ENCODE data around the gene MYL12A. TPM values are rescaled to one million over a fixed set of nuclear protein-coding genes. Genes with fewer than 3 reads are reported as not detected.

Gene MYL12A
- total and polyA plus RNA-seq, 2 experiments from 2014 or later: 789 to 1,649 TPM

GRCh38 chr18:3279201-3280185 is 31.9 kb downstream of the MYL12A start:
- peaks cover 30% of the 10 kb centered on the region for H3F3A ChIP-seq (ENCODE audit: insufficient read depth)
- H3K4me2 ChIP-seq (ENCODE audit: unreplicated experiment): no peak overlapping the region
- peaks cover 48% of the 10 kb centered on the region for H3K36me3 ChIP-seq (ENCODE audit: low read depth)
- WGBS, 2 experiments (ENCODE audit: low coverage in 1 of 2, low lambda C conversion rate in 2 of 2, missing lambda C conversion rate in 2 of 2): 16 to 20% methylated on average over 13 to 14 of the region's 14 CpGs
- H3K79me2 ChIP-seq (ENCODE audit: insufficient read depth): peaks cover 51% of the 10 kb centered on the region
- H3K9me2 ChIP-seq (ENCODE audit: insufficient read depth): no peaks in the 10 kb centered on the region
- no peak for DNase-seq
- H2AFZ ChIP-seq: no peak overlapping the region
- H3K9ac ChIP-seq: 0 out of 2 replicates have a peak overlapping the region, but pooled peaks have one; percentile 19
- H3K4me1 ChIP-seq (ENCODE audit: insufficient read depth): peaks cover 6% of the 10 kb centered on the region
- no peaks in the 10 kb centered on the region for H3K27me3 ChIP-seq (replicated peaks; ENCODE audit: insufficient read depth)
- TF ChIP-seq EZH2 (IDR thresholded peaks at IDR 0.05; ENCODE audit: insufficient read depth, poor library complexity, severe bottlenecking): no peak
- no peak overlapping the region for H3K27ac ChIP-seq
- in situ Hi-C loops (cut with MboI): loop anchor here (5.0 to 25.0 kb wide), 4 partner anchors 305 to 708 kb away; no protein-coding TSS in a partner anchor
- no peaks in the 10 kb centered on the region for H4K20me1 ChIP-seq (ENCODE audit: insufficient read depth)
- no peaks in the 10 kb centered on the region for H3K9me3 ChIP-seq (ENCODE audit: low read depth)
- no peak overlapping the region for H3K4me3 ChIP-seq

- Histone ChIP-seq H3K4me2 (ENCODE audit: unreplicated experiment) (no peak overlapping the region), H3K9me3 (ENCODE audit: low read depth) (no peaks in the 10 kb centered on the region), H3K9ac (peak overlapping the region; percentile 27; the same call in 1 of the 2 replicates), H3K36me3 (ENCODE audit: low read depth) (peaks cover 27% of the 10 kb centered on the region), H3K4me1 (ENCODE audit: insufficient read depth) (peaks cover 6% of the 10 kb centered on the region), H3K79me2 (ENCODE audit: insufficient read depth) (peaks cover 29% of the 10 kb centered on the region), H4K20me1 (ENCODE audit: insufficient read depth) (no peaks in the 10 kb centered on the region), H3K9me2 (ENCODE audit: insufficient read depth) (no peaks in the 10 kb centered on the region), H3K27ac (no peak overlapping the region), H3F3A (ENCODE audit: insufficient read depth) (peaks cover 25% of the 10 kb centered on the region), H3K4me3 (no peak overlapping the region), H2AFZ (no peak overlapping the region), H3K27me3 (replicated peaks; ENCODE audit: insufficient read depth) (no peaks in the 10 kb centered on the region)
- peak; percentile 81 for DNase-seq
- WGBS, 2 experiments (ENCODE audit: low coverage in 1 of 2, low lambda C conversion rate in 2 of 2, missing lambda C conversion rate in 2 of 2): 7 to 8% methylated on average over 2 of the region's 2 CpGs
- in situ Hi-C loops (cut with MboI): loop anchor here (5.0 to 25.0 kb wide), 4 partner anchors 303 to 706 kb away; no protein-coding TSS in a partner anchor
- no peak for TF ChIP-seq EZH2 (IDR thresholded peaks at IDR 0.05; ENCODE audit: insufficient read depth, poor library complexity, severe bottlenecking)
- no peak for TF ChIP-seq EZH2phosphoT487 (IDR thresholded peaks at IDR 0.05; ENCODE audit: insufficient read depth, low read depth)
These were observed 34.1 kb downstream of the MYL12A start for GRCh38 chr18:3281456-3282400.

GRCh38 chr18:3283253-3283863 is 35.8 kb downstream of the MYL12A start:
- Histone ChIP-seq H3K36me3 (ENCODE audit: low read depth) (peaks cover 11% of the 10 kb centered on the region), H3K79me2 (ENCODE audit: insufficient read depth) (peaks cover 12% of the 10 kb centered on the region), H3K9me2 (ENCODE audit: insufficient read depth) (no peaks in the 10 kb centered on the region), H3K4me2 (ENCODE audit: unreplicated experiment) (no peak overlapping the region), H3K4me1 (ENCODE audit: insufficient read depth) (peaks cover 6% of the 10 kb centered on the region), H3F3A (ENCODE audit: insufficient read depth) (peaks cover 24% of the 10 kb centered on the region), H3K9me3 (ENCODE audit: low read depth) (no peaks in the 10 kb centered on the region), H3K4me3 (no peak overlapping the region), H3K27me3 (replicated peaks; ENCODE audit: insufficient read depth) (no peaks in the 10 kb centered on the region), H4K20me1 (ENCODE audit: insufficient read depth) (no peaks in the 10 kb centered on the region), H3K9ac (no peak overlapping the region), H2AFZ (no peak overlapping the region), H3K27ac (no peak overlapping the region)
- 83 to 86% methylated on average over 10 of the region's 10 CpGs for WGBS, 2 experiments (ENCODE audit: low coverage in 1 of 2, low lambda C conversion rate in 2 of 2, missing lambda C conversion rate in 2 of 2)
- DNase-seq: no peak
- TF ChIP-seq EZH2 (IDR thresholded peaks at IDR 0.05; ENCODE audit: insufficient read depth, poor library complexity, severe bottlenecking) (no peak), EZH2phosphoT487 (IDR thresholded peaks at IDR 0.05; ENCODE audit: insufficient read depth, low read depth) (no peak)
- in situ Hi-C loops (cut with MboI): loop anchor here (5.0 to 25.0 kb wide), 4 partner anchors 301 to 704 kb away; no protein-coding TSS in a partner anchor

Data from GM23248 (cell line).